BLaER1 treated with 17β-estradiol and CSF1 and Interleukin-3, amounts not matched to agents 10 nM and 100 nM (cell line): ENCODE data around the gene ZCWPW2.

ENCODE experiments used
- H3K27ac ChIP-seq, 11 experiments: shearing (Covaris generic); formaldehyde crosslinking; 2 replicates each; pipeline ENCODE4 v1.8.1; 2022
- H3K27me3 ChIP-seq, 11 experiments: shearing (Covaris generic); formaldehyde crosslinking; 2 replicates each; pipeline ENCODE4 v1.8.1; 2022
- H3K36me3 ChIP-seq, 11 experiments: shearing (Covaris generic); formaldehyde crosslinking; 2 replicates each; pipeline ENCODE4 v1.8.1; 2022
- H3K4me1 ChIP-seq, 10 experiments: shearing (Covaris generic); formaldehyde crosslinking; 2 replicates each; pipeline ENCODE4 v1.8.1; 2022
- H3K4me2 ChIP-seq, 11 experiments: shearing (Covaris generic); formaldehyde crosslinking; 2 replicates each; pipeline ENCODE4 v1.8.1; 2022
- H3K4me3 ChIP-seq, 10 experiments: shearing (Covaris generic); formaldehyde crosslinking; 2 replicates each; pipeline ENCODE4 v1.8.1; 2022
- H3K9ac ChIP-seq, 11 experiments: shearing (Covaris generic); formaldehyde crosslinking; 2 replicates each; pipeline ENCODE4 v1.8.1; 2022
- H3K9me3 ChIP-seq, 11 experiments: shearing (Covaris generic); formaldehyde crosslinking; replicated peaks in 1 of 11; 2 replicates each; pipeline ENCODE4 v1.8.1; 2022
- H4K20me1 ChIP-seq, 11 experiments: shearing (Covaris generic); formaldehyde crosslinking; 2 replicates each; pipeline ENCODE4 v1.8.1; 2022
- Cebpa-rat ChIP-seq, 11 experiments: shearing (Covaris generic); IDR thresholded peaks; 2 replicates each; pipeline ENCODE4 v1.8.1; 2022

ZCWPW2 gene

GRCh38 chr3:28345690-28346089 is 2.8 kb upstream of the ZCWPW2 start:
- peaks cover 16 to 53% (median 35%) of the 10 kb centered on the region in 10 experiments for H3K4me1 ChIP-seq
- TF ChIP-seq Cebpa-rat (IDR thresholded peaks at IDR 0.05), result no peak
- peaks cover 0 to 11% (median 0%) of the 10 kb centered on the region in 11 experiments; a peak in 3 of 22 replicates for H4K20me1 ChIP-seq
- H3K9ac ChIP-seq, result no peak overlapping the region
- no peak overlapping the region; a peak in 1 of 20 replicates for H3K4me3 ChIP-seq
- no peak overlapping the region; a peak in 1 of 22 replicates for H3K27ac ChIP-seq
- peaks cover 0 to 9% (median 4%) of the 10 kb centered on the region in 11 experiments; a peak in 11 of 22 replicates for H3K9me3 ChIP-seq
- peaks cover 0 to 6% (median under 1%) of the 10 kb centered on the region in 11 experiments; a peak in 9 of 22 replicates for H3K36me3 ChIP-seq
- H3K27me3 ChIP-seq, result no peaks in the 10 kb centered on the region
- H3K4me2 ChIP-seq, result peak overlapping the region; percentile 74 to 94 (median 87); a peak in 18 of 22 replicates

GRCh38 chr3:28347374-28348264 is 902 bp upstream of the ZCWPW2 start:
- Histone ChIP-seq H3K9me3 (peaks cover 12 to 28% (median 22%) of the 10 kb centered on the region in 11 experiments), H3K4me3 (peak overlapping the region; percentile 61 to 86 (median 74)), H3K9ac (peak overlapping the region; percentile 95 to 99 (median 98)), H3K4me2 (peak overlapping the region; percentile 74 to 94 (median 87)), H4K20me1 (peaks cover 0 to 3% (median 0%) of the 10 kb centered on the region in 11 experiments; a peak in 3 of 22 replicates), H3K27me3 (no peaks in the 10 kb centered on the region), H3K27ac (peak overlapping the region; percentile 97 to 100 (median 99)), H3K4me1 (peaks cover 16 to 49% (median 35%) of the 10 kb centered on the region in 10 experiments), H3K36me3 (peaks cover 10 to 24% (median 16%) of the 10 kb centered on the region in 11 experiments)
- TF ChIP-seq Cebpa-rat (IDR thresholded peaks at IDR 0.05), result peak in 5 of 11 experiments; percentile 43 to 81 (median 68); a peak in 8 of 22 replicates

- H3K27me3 ChIP-seq, result no peaks in the 10 kb centered on the region
- peak overlapping the region; percentile 61 to 86 (median 74) for H3K4me3 ChIP-seq
- peak overlapping the region; percentile 95 to 99 (median 98) for H3K9ac ChIP-seq
- peaks cover 18 to 35% (median 29%) of the 10 kb centered on the region in 11 experiments for H3K9me3 ChIP-seq
- peaks cover 0 to 3% (median 0%) of the 10 kb centered on the region in 11 experiments; a peak in 3 of 22 replicates for H4K20me1 ChIP-seq
- H3K27ac ChIP-seq, result peak overlapping the region; percentile 97 to 100 (median 99)
- no peak for TF ChIP-seq Cebpa-rat (IDR thresholded peaks at IDR 0.05)
- H3K4me1 ChIP-seq, result peaks cover 16 to 47% (median 35%) of the 10 kb centered on the region in 10 experiments
- peak overlapping the region; percentile 74 to 94 (median 87) for H3K4me2 ChIP-seq
- H3K36me3 ChIP-seq, result peaks cover 16 to 31% (median 21%) of the 10 kb centered on the region in 11 experiments
These were observed 274 bp upstream of the ZCWPW2 start for GRCh38 chr3:28348265-28348628.

GRCh38 chr3:28349469-28350000 is 1.0 kb downstream of the ZCWPW2 start:
- no peaks in the 10 kb centered on the region for H3K27me3 ChIP-seq
- peaks cover 28 to 44% (median 38%) of the 10 kb centered on the region in 11 experiments for H3K9me3 ChIP-seq
- TF ChIP-seq Cebpa-rat (IDR thresholded peaks at IDR 0.05), result no peak
- peak overlapping the region; percentile 97 to 100 (median 99) for H3K27ac ChIP-seq
- no peaks in the 10 kb centered on the region for H4K20me1 ChIP-seq
- peak overlapping the region; percentile 95 to 99 (median 98) for H3K9ac ChIP-seq
- H3K4me1 ChIP-seq, result peaks cover 16 to 47% (median 35%) of the 10 kb centered on the region in 10 experiments
- peak overlapping the region; percentile 74 to 96 (median 83) for H3K4me2 ChIP-seq
- H3K4me3 ChIP-seq, result peak overlapping the region; percentile 61 to 86 (median 74)
- H3K36me3 ChIP-seq, result peaks cover 26 to 39% (median 29%) of the 10 kb centered on the region in 11 experiments

GRCh38 chr3:28376424-28376823 is 27.9 kb downstream of the ZCWPW2 start:
- Histone ChIP-seq H3K27ac (0 out of 22 replicates have a peak overlapping the region, but pooled peaks of 1 of the 11 experiments have one; percentile 3), H3K4me1 (peaks cover 0 to 32% (median 2%) of the 10 kb centered on the region in 10 experiments; a peak in 9 of 20 replicates), H3K9me3 (peaks cover 0 to 11% (median 6%) of the 10 kb centered on the region in 11 experiments; a peak in 9 of 22 replicates), H3K27me3 (no peaks in the 10 kb centered on the region), H3K9ac (no peak overlapping the region), H4K20me1 (no peaks in the 10 kb centered on the region), H3K4me2 (peak overlapping the region in 2 of 11 experiments; percentile 10 to 36; a peak in 3 of 22 replicates), H3K36me3 (no peaks in the 10 kb centered on the region), H3K4me3 (no peak overlapping the region)
- peak in 2 of 11 experiments; percentile 50 to 65; a peak in 2 of 22 replicates for TF ChIP-seq Cebpa-rat (IDR thresholded peaks at IDR 0.05)

- H3K9me3 ChIP-seq, result no peaks in the 10 kb centered on the region; a peak in 2 of 22 replicates
- no peak overlapping the region for H3K27ac ChIP-seq
- no peak overlapping the region for H3K4me3 ChIP-seq
- H4K20me1 ChIP-seq, result no peaks in the 10 kb centered on the region
- H3K27me3 ChIP-seq, result no peaks in the 10 kb centered on the region
- no peak for TF ChIP-seq Cebpa-rat (IDR thresholded peaks at IDR 0.05)
- no peak overlapping the region for H3K9ac ChIP-seq
- no peaks in the 10 kb centered on the region for H3K36me3 ChIP-seq
- no peaks in the 10 kb centered on the region for H3K4me1 ChIP-seq
- no peak overlapping the region for H3K4me2 ChIP-seq
These were observed 37.5 kb downstream of the ZCWPW2 start for GRCh38 chr3:28386049-28386448.

GRCh38 chr3:28388978-28389377 is 40.5 kb downstream of the ZCWPW2 start:
- Histone ChIP-seq H3K4me3 (no peak overlapping the region), H3K27me3 (no peaks in the 10 kb centered on the region), H3K9me3 (peaks cover 0 to 13% (median 0%) of the 10 kb centered on the region in 11 experiments; a peak in 8 of 22 replicates), H3K27ac (no peak overlapping the region), H3K36me3 (no peaks in the 10 kb centered on the region), H3K4me1 (no peaks in the 10 kb centered on the region), H3K9ac (no peak overlapping the region), H4K20me1 (no peaks in the 10 kb centered on the region), H3K4me2 (no peak overlapping the region)
- no peak for TF ChIP-seq Cebpa-rat (IDR thresholded peaks at IDR 0.05)

GRCh38 chr3:28399206-28399605 is 50.7 kb downstream of the ZCWPW2 start:
- no peak overlapping the region for H3K4me3 ChIP-seq
- no peak overlapping the region for H3K9ac ChIP-seq
- no peak overlapping the region for H3K27ac ChIP-seq
- no peaks in the 10 kb centered on the region for H3K36me3 ChIP-seq
- H4K20me1 ChIP-seq, result no peaks in the 10 kb centered on the region
- peaks cover 12 to 41% (median 16%) of the 10 kb centered on the region in 11 experiments; a peak in 17 of 22 replicates for H3K9me3 ChIP-seq
- peaks cover 0 to 5% (median 0%) of the 10 kb centered on the region in 10 experiments; a peak in 1 of 20 replicates for H3K4me1 ChIP-seq
- no peak overlapping the region for H3K4me2 ChIP-seq
- H3K27me3 ChIP-seq, result no peaks in the 10 kb centered on the region
- TF ChIP-seq Cebpa-rat (IDR thresholded peaks at IDR 0.05), result no peak

- no peak overlapping the region for H3K4me2 ChIP-seq
- no peak overlapping the region for H3K9ac ChIP-seq
- no peaks in the 10 kb centered on the region for H3K27me3 ChIP-seq
- H3K4me1 ChIP-seq, result no peaks in the 10 kb centered on the region
- no peak overlapping the region for H3K4me3 ChIP-seq
- H3K36me3 ChIP-seq, result no peaks in the 10 kb centered on the region
- no peak for TF ChIP-seq Cebpa-rat (IDR thresholded peaks at IDR 0.05)
- H4K20me1 ChIP-seq, result no peaks in the 10 kb centered on the region
- H3K9me3 ChIP-seq, result peaks cover 0 to 7% (median 0%) of the 10 kb centered on the region in 11 experiments; a peak in 2 of 22 replicates
- no peak overlapping the region for H3K27ac ChIP-seq
These were observed 57.7 kb downstream of the ZCWPW2 start for GRCh38 chr3:28406241-28406640.
